Cardiac septum (tissue), 1 donor: ENCODE data around the gene LUC7L3. TPM values are rescaled to one million over a fixed set of nuclear protein-coding genes. Genes with fewer than 3 reads are reported as not detected.

Experiments used
- DNase-seq: peaks from one replicate; pipeline ENCODE4 v3.0.0-alpha.2; 2020; ENCODE audit warnings: low spot score
- intact Hi-C: fragments of 100-400 bp; cut with DNase I; formaldehyde crosslinking; loops from one replicate; pipeline ENCODE4 v1.14.0; 2022
- total RNA-seq: library from RNA; stranded (reverse); fragmentation: NEBNext Ultra II Directional; extraction: Animal tissue kit (Norgen Biotek cat#: 25700); gene quantifications from one replicate; pipeline ENCODE4 v1.2.1, GENCODE V29; 2021
- donor health status: DM: no; HTN: no; CAD: no.

The LUC7L3 gene
- total RNA-seq, 1 donor from 2014 or later, result 78.5 TPM

- DNase-seq, result no peak
- intact Hi-C loops, result loop anchor here (10.0 kb wide), 1 partner anchor 200 kb away; no protein-coding TSS in a partner anchor
Observed at GRCh38 chr17:50684612-50685333, 34.6 kb upstream of the LUC7L3 start.

- intact Hi-C loops, result loop anchor here (10.0 kb wide), 1 partner anchor 200 kb away; no protein-coding TSS in a partner anchor
Observed at GRCh38 chr17:50685334-50685665, 34.1 kb upstream of the LUC7L3 start.

GRCh38 chr17:50685691-50686493 lies 33.5 kb upstream of the LUC7L3 start:
- DNase-seq, result peak; percentile 44
- intact Hi-C loops, result loop anchor here (2.0 to 10.0 kb wide), 2 partner anchors 139 to 201 kb away; partner anchors contain the start of gene SPATA20

More at GRCh38 chr17:50685334-50685665, 34.1 kb upstream of the LUC7L3 start:
- DNase-seq, result no peak

GRCh38 chr17:50686494-50687199 lies 32.8 kb upstream of the LUC7L3 start:
- intact Hi-C loops, result loop anchor here (2.0 to 10.0 kb wide), 2 partner anchors 140 to 202 kb away; partner anchors contain the start of gene SPATA20
- DNase-seq, result peak; percentile 78

GRCh38 chr17:50687200-50688066 lies 32.0 kb upstream of the LUC7L3 start:
- intact Hi-C loops, result loop anchor here (2.0 to 10.0 kb wide), 2 partner anchors 141 to 203 kb away; partner anchors contain the start of gene SPATA20

GRCh38 chr17:50688245-50688644 lies 31.2 kb upstream of the LUC7L3 start:
- DNase-seq, result peak; percentile 50
- intact Hi-C loops, result loop anchor here (10.0 kb wide), 1 partner anchor 203 kb away; no protein-coding TSS in a partner anchor

More at GRCh38 chr17:50687200-50688066, 32.0 kb upstream of the LUC7L3 start:
- peak; percentile 68 for DNase-seq

- DNase-seq, result no peak
- intact Hi-C loops, result loop anchor here (10.0 kb wide), 1 partner anchor 204 kb away; no protein-coding TSS in a partner anchor
Observed at GRCh38 chr17:50689251-50689650, 30.2 kb upstream of the LUC7L3 start.

- DNase-seq, result peak; percentile 49
- intact Hi-C loops, result loop anchor here (10.0 kb wide), 1 partner anchor 205 kb away; no protein-coding TSS in a partner anchor
Observed at GRCh38 chr17:50689956-50690886, 29.2 kb upstream of the LUC7L3 start.

GRCh38 chr17:50690887-50691549 lies 28.4 kb upstream of the LUC7L3 start:
- DNase-seq, result peak; percentile 33
- intact Hi-C loops, result no loop called here

- intact Hi-C loops, result no loop called here
- peak; percentile 44 for DNase-seq
Observed at GRCh38 chr17:50691550-50692447, 27.6 kb upstream of the LUC7L3 start.

- DNase-seq, result peak; percentile 46
- intact Hi-C loops, result no loop called here
Observed at GRCh38 chr17:50692448-50693035, 26.9 kb upstream of the LUC7L3 start.

GRCh38 chr17:50693036-50693682 lies 26.2 kb upstream of the LUC7L3 start:
- DNase-seq, result no peak
- intact Hi-C loops, result no loop called here

GRCh38 chr17:50696365-50696879 lies 23.0 kb upstream of the LUC7L3 start:
- no peak for DNase-seq
- intact Hi-C loops, result no loop called here

GRCh38 chr17:50697062-50697461 lies 22.3 kb upstream of the LUC7L3 start:
- no peak for DNase-seq
- intact Hi-C loops, result no loop called here

GRCh38 chr17:50697663-50698272 lies 21.6 kb upstream of the LUC7L3 start:
- DNase-seq, result no peak
- intact Hi-C loops, result no loop called here
